ENCODE data around the gene TIMP2.
"Not testable (repeated sequence)": the region's sequence is repeated elsewhere in the genome, so short reads cannot be mapped to it uniquely, and the experiment has no call there.

Gene TIMP2

DNA sequence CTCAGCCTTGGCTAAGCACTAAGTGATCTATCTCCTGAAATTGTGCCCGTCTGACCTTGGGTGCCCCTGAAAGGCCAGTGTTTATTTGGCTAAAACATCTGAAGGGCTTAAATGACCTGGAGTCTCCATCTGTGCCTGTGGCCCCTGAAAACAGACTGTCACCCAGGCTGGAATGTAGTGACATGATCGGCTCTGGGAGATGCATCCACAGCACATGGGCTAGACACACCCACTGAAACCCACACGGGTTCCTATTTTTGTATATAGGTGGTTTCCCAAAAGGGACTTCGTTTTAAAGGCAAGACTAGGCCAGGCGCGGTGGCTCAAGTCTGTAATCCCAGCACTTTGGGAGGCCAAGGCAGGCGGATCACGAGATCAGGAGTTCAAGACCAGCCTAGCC is 35.7 kb downstream of the TIMP2 start:
- DNase-seq (ENCODE audit: low read depth): no peak

DNA sequence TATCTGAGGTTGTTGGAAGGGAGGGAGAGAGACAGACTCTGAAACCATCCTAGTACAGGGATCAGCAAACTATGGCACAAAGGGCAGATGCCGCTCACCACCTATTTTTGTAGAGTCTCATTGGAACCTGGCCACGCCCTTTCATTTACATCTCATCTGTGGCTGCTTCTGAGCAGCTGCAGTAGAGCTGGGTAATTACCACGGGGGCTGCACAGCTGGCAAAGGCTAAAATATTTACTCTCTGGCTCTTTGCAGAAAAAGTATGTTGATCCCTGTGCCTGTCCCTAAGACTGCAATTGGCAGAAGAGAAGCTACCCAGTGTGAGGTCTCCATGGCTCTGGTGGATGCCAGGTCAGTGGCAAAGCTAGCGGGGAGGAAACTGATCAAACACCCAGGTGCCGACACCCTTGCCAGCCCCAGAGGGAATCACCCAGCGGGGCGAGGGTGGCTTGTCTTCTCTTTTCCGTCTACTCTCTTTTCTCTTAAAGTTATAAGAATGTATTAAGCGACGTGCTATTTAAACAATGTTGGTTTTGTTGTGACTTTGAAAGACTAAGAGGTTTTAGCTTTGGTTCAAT is 36.2 kb downstream of the TIMP2 start:
- no peak for DNase-seq (ENCODE audit: low read depth)

GRCh38 chr17:78886954-78887353 is 38.2 kb downstream of the TIMP2 start:
- no peak for DNase-seq (ENCODE audit: low read depth)

- no peak for DNase-seq (ENCODE audit: low read depth)
Measured at GRCh38 chr17:78885956-78886355, 39.2 kb downstream of the TIMP2 start.

GRCh38 chr17:78884876-78885667 is 40.1 kb downstream of the TIMP2 start:
- no peak for DNase-seq (ENCODE audit: low read depth)

DNA sequence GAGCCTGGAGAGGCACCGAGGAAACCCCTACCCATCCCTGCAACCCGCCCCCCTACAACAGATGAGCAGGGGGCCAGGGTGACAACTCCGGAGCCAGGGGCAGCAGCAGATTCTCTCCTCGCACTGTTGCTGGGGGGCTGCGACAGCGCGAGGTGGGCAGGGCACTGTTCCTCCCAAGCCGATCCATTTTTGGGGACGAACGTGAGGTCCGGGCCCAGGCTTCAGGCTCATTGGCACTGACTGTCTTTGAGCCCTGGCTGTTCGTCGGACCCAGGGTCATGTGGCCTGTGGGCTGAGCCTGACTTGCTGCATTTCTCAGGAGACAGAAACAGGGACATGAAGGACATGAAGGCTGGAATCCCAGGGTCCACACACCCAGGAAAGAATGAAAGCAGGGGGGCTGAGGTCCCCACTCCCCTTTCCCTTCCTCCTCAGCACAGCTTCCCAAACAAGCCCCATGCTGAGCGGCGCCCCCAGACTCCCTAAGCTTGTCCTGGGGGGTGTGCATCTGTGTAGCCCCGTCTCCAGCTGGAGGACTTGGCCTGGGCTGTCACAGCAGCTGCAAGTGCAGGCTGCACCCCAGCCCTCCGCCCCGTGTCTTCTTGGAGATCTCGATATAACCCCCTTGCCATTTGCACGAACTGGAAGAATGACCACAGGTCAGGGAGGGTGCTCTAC is 40.9 kb downstream of the TIMP2 start:
- no peak for DNase-seq (ENCODE audit: low read depth)

DNA sequence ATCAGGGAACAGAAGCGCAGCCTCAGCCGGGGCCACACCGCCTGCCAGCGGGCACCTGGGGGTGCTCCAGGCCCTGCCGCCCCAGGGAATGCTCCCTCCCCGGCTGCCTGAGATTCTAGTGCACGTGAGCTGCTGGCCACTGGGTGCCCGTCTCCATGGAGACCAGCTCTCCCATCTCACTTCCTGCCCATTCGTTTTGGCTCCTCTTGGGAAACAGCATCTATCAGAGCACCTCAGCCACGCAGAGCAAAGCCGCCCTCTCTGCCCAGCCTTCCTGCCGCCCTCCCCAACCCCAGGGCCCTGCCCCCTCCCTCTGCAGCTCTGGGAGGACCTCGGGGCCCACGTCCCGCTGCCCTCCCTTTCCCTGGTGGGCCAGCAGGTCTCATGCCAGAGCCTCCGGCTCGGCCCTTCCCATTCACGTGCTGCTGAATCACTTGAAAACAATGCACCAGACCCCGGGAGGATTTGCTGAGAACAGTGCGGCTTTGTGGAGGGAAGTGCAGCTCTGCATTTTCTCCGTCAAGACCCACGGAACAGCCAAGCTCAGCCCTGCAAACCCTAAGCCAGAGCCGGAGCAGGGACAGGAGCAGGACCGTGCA is 41.6 kb downstream of the TIMP2 start:
- DNase-seq (ENCODE audit: low read depth): no peak

DNA sequence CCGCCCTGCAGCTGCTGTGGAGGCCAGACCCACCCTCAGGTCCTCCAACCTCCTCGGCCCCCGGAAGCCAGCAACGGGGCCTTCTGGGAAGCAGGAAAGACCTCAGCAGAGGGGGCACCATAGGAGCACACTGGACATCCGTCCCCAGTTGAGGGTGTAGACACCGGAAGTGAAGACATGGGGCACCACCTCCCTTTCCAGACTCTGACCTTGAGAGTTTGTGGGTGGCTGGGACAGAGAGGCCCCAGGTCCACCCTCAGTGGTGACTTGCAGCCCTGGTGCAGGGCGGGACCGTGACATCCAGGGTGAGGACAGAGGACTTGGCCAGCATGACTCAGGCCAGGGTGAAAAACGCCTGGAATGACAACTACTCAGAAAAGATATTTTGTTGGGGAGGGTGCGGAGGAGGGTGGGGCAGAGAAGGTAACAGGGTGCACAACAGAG is 42.1 kb downstream of the TIMP2 start:
- DNase-seq (ENCODE audit: low read depth): no peak

GRCh38 chr17:78882540-78883088 is 42.6 kb downstream of the TIMP2 start:
- no peak for DNase-seq (ENCODE audit: low read depth)

- no peak for DNase-seq (ENCODE audit: low read depth)
Measured at GRCh38 chr17:78879635-78880186, 45.5 kb downstream of the TIMP2 start.

DNA sequence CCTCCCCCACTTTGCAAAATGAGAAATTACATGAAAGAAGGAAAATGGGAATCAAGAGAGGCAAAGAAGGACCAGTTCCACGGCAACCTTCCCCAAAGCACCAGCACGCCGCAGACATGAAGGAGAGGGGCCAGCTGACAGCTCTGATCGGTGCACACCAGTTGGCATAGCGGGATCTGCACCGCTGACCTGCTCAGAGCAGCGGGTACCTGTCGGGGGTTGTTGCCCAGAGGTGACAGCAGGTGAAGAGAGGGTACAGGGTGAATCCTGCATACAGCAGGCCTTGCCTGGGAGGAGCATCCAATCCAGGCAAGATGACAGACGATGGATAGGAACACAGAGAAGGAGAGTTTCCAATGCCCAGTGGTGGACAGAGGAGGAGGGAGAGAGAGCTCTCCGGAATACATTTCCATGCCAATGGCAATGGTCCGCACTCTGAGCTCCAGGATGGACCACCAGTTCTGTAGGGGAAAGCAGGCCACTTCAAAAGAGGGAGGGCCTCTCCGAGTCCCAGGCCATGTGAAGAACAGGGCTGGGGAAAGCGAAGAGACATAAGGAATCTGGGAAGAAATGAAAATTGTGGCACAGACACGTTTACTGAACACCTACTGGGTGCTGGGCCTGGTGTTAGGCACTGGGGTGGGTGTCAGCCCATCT is 46.2 kb downstream of the TIMP2 start:
- no peak for DNase-seq (ENCODE audit: low read depth)

- DNase-seq (ENCODE audit: low read depth): no peak
Measured at GRCh38 chr17:78878261-78878660, 46.9 kb downstream of the TIMP2 start.

DNA sequence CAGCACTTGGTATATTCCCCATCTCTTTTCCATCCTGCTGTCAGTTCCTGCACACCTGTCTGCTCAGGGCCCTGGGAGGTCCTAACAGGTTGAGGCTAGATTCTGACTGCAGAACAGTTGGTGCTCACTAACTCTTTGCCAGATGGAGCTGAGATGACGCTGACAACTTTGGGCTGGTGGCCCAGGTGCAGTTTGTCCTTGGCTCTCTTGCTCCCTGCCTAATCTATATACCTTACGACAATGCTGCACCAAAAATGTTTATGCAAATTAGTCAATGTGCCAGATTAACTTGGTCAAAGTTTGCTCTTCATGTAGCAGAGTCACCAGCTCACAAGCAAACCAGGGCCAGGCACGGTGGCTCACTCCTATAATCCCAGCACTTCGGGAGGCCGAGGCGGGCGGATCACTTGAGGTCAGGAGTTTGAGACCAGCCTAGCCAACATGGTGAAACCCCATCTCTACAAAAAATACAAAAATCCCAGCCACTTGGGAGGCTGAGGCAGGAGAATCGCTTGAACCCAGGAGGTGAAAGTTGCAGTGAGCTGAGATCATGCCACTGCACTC is 48.2 kb downstream of the TIMP2 start:
- not testable (repeated sequence) for DNase-seq (ENCODE audit: low read depth)

DNA sequence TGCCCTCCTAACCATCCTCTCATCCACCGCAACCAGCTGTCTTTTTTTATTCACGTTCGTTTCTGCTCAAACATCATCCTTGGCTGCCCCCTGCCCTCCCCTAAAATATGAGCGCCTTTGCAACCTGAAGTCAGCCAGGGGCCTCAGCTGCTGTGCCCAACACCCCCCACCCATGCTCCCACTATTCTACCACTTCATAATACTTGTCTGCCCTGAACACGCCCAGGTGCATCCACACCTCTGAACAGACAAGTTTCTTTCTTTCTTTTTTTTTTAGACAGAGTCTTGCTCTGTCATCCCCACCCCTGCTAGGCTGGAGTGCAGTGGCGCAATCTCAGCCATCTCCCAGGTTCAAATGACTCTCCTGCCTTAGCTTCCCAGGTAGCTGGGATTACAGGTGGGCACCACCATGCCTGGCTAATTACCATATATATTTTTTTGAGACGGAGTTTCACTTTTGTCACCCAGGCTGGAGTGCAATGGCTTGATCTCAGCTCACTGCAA is 49.0 kb downstream of the TIMP2 start:
- DNase-seq (ENCODE audit: low read depth): no peak

DNA sequence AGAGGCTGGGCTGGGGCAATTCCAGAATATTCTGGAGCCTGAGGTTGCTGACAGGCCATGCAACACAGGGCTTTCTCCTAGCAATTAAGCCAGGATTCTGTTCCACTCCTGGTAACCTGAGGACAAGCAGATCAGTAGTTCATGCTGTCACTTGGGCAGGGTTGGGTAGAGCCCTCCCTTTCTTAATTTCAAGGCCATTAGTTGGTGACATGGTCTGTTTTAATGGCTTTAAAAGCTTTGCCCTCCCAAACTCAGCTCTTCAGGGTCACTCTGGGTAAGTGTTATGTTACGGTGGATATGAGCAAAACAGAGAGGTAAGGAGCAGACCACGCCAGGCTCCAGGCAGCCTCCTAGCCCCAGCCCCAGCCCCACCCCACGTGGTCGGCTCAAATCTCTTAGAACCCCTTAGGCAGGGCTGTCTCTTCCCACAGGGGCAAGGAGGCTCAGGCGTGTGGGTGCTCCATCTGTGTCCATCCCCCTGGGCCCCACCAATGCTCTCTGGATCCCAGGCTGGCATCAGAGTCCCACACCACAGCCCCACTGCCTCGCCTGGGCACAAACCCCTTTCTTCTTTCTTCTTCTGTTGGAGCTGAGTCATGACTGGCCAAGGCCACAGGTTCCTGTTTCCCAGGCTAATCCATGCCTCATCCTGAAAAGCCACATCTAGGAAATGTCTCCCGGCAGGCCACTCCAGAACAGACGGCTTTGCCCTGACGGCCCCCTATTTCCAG is 49.7 kb downstream of the TIMP2 start:
- no peak for DNase-seq (ENCODE audit: low read depth)

DNA sequence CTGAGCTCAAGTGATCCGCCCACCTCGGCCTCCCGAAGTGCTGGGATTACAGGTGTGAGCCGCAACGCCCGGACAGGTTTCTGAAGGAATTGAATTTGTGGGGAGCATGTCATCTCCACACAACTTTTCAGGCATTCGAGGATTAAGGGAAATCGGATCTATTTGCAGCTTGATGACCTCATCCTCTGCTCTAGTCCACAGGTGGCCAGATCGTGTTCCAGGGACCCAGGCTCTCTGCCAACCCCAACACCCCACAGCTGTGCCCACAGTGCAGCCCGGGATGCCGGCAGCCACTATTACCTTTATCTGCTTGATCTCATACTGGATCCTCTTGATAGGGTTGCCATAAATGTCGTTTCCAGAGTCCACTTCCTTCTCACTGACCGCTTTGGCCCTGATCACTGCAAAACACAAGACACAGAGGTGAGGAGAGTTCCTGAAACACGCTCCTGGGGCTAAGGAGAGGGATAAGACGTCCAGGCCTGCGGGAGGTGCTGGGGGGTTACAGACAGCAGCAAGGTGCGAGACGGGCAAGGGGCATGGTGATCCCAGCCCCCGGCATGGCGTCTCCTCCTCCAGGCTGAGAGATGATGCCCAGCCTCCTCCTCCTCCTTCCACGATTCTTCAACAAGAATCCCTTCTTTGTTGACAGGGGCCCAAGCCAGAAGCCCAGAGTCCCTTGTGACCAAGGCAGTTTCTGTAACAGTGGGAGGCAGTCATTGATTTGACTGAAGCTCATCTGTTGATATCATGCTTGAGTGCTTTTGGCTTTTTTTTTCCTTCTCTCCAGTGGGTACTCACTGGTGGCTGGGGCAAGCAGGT is 51.5 kb downstream of the TIMP2 start:
- DNase-seq (ENCODE audit: low read depth): no peak

DNA sequence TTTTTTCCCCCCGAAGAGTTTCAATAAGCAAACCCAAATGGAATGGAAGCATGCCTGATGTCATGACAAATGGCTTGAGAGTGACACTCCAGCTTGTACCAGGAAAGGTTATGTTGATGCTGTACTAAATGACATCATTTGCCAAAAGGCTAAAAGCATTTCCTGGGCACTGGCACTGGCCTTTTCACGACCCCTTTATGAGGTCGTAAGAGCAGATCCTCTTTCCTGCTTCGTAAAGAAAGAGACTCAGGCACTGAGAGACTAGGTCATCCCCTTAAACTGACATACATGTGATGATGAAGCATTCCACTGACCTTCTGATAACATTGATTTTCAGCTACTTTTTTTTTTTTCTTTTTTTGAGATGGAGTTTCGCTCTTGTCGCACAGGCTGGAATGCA is 52.7 kb downstream of the TIMP2 start:
- no peak for DNase-seq (ENCODE audit: low read depth)

- DNase-seq (ENCODE audit: low read depth): no peak
Measured at GRCh38 chr17:78870621-78871020, 54.6 kb downstream of the TIMP2 start.

DNA sequence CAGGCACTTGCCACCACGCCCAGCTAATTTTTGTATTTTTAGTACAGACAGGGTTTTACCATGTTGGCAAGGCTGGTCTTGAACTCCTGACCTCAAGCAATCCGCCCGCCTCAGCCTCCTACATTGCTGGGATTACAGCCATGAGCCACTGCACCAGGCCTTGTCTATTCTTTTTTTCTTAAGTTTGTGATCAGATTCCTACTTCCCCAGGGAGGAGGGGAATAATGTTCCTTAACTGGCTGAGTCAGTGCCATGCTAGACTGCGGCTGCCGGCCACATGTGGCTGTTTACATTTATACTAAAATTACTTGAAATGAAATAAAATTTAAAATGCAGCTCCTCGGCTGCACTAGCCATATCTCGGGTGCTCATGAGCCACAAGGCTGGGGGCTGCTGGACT is 56.8 kb downstream of the TIMP2 start:
- no peak for DNase-seq (ENCODE audit: low read depth)

GRCh38 chr17:78867046-78867445 is 58.1 kb downstream of the TIMP2 start:
- not testable (repeated sequence) for DNase-seq (ENCODE audit: low read depth)
